Fibroblast of lung (primary cell): ENCODE measurements around the gene TMEM116.

Source experiments
- EZH2 ChIP-seq: IDR thresholded peaks from 2 replicates; pipeline ENCODE4 v1.5.1; 2012; ENCODE audit warnings: low read length, control low read depth, mild to moderate bottlenecking; ENCODE audit errors: missing control alignments
- TF ChIP-seq, protein P1 (sequence below), 2 donors: IDR thresholded peaks in 1 of 2; conservative IDR thresholded peaks in 1 of 2; 1 replicate in 1 of 2; 2 replicates in 1 of 2; pipeline ENCODE4 v1.5.1; 2011 to 2012; ENCODE audit warnings: low read length in 2 of 2, control low read depth in 1 of 2, inconsistent platforms in 1 of 2, low read depth in 1 of 2, mild to moderate bottlenecking in 1 of 2

DNA sequence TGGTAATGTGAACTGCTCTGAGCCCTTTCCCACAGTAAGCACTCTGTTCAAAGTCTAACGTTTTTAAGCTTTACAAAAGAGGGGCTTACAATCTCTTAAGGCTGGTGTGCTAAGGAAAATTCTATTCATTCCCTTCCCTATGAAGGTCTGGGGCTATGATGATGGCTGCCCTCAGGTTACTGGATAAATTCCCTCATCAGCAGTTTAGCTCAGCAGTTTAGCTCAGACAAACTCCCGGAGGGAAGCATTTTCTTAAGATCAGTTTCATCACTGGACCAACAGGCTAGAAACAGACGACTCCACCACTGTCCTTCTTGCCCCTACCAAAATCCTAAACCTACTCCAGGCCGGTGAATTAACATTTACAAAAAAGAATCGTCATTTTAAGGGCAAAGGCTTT lies 19.3 kb upstream of the TMEM116 start:
- TF ChIP-seq, protein P1, sequence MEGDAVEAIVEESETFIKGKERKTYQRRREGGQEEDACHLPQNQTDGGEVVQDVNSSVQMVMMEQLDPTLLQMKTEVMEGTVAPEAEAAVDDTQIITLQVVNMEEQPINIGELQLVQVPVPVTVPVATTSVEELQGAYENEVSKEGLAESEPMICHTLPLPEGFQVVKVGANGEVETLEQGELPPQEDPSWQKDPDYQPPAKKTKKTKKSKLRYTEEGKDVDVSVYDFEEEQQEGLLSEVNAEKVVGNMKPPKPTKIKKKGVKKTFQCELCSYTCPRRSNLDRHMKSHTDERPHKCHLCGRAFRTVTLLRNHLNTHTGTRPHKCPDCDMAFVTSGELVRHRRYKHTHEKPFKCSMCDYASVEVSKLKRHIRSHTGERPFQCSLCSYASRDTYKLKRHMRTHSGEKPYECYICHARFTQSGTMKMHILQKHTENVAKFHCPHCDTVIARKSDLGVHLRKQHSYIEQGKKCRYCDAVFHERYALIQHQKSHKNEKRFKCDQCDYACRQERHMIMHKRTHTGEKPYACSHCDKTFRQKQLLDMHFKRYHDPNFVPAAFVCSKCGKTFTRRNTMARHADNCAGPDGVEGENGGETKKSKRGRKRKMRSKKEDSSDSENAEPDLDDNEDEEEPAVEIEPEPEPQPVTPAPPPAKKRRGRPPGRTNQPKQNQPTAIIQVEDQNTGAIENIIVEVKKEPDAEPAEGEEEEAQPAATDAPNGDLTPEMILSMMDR (conservative IDR thresholded peaks at IDR 0.05 in 1 of 2, IDR thresholded peaks at IDR 0.05 in 1 of 2; ENCODE audit: low read depth in 1 of 2, low read length in 2 of 2): no peak
- TF ChIP-seq EZH2: no peak
